Measurements from ENCODE around the gene ZNF664.

ZNF664 gene

GRCh38 chr12:124055066-124055465 is 82.1 kb downstream of the ZNF664 start:
- DNase-seq = no peak

GRCh38 chr12:124057691-124058090 is 84.7 kb downstream of the ZNF664 start:
- no peak for DNase-seq

- no peak for DNase-seq
Observed at GRCh38 chr12:124059752-124060151, 86.7 kb downstream of the ZNF664 start.

Data from amygdala (tissue), 56 donors.